GM12878 (cell line): ENCODE data around the gene ITLN1. TPM values are rescaled to one million over a fixed set of nuclear protein-coding genes. Genes with fewer than 3 reads are reported as not detected.

Experiments
- ATAC-seq: fragments of 200-7000 bp; cut with Tn5 transposase; 3 replicates; pipeline ENCODE4 v1.9.1; 2020; ENCODE audit warnings: mild to moderate bottlenecking, moderate library complexity
- BruUV-seq: library from RNA; stranded (reverse); fragments of 400-500 nt; replicated peaks from 2 replicates; lab custom pipeline; 2021; lab: Mats Ljungman, UMichigan
- CTCF ChIA-PET: fragments of 300-600 bp; sonication (Branson Sonifier 250); formaldehyde crosslinking; extraction: SDS; loops from one replicate; lab custom pipeline; 2021; ENCODE audit warnings: inconsistent platforms; lab: Yijun Ruan, JAX
- POLR2A ChIA-PET: fragments of 350-600 bp; formaldehyde crosslinking; extraction: SDS; loops from one replicate; lab custom pipeline; 2021; ENCODE audit warnings: inconsistent platforms; lab: Charles Lee
- RAD21 ChIA-PET: fragments of 300-600 bp; sonication (Branson Sonifier 250); formaldehyde crosslinking; loops from one replicate; lab custom pipeline; 2023; ENCODE audit warnings: antibody characterized with exemption; ENCODE audit not compliant: unreplicated experiment; lab: Charles Lee
- SMC1A ChIA-PET: fragments of 300-600 bp; sonication (Branson Sonifier 250); formaldehyde crosslinking; loops from one replicate; lab custom pipeline; 2023; ENCODE audit not compliant: unreplicated experiment, uncharacterized antibody; lab: Charles Lee
- DNase-seq: peaks from one replicate; pipeline ENCODE4 v3.0.0-alpha.2; 2011; ENCODE audit warnings: low read depth, low spot score
- FAIRE-seq: peaks from 3 replicates; lab custom pipeline; 2011; peaks lifted over from hg19 to GRCh38; lab: Jason Lieb, UNC
- H2AFZ ChIP-seq: 2 replicates; pipeline ENCODE4 v1.6.0; 2011; ENCODE audit warnings: low read depth, low read length, control low read depth; ENCODE audit not compliant: control insufficient read depth
- H3K27ac ChIP-seq: 2 replicates; pipeline ENCODE4 v1.5.1; 2011; ENCODE audit warnings: control low read depth; ENCODE audit not compliant: control insufficient read depth, insufficient read depth
- H3K27me3 ChIP-seq, 2 experiments: replicated peaks in 1 of 2; 2 replicates each; pipeline versions ENCODE4 v1.6.0 to v1.6.1; 2011; ENCODE audit warnings: low read length in 1 of 2; ENCODE audit not compliant: control insufficient read depth in 2 of 2, insufficient read depth in 2 of 2
- H3K36me3 ChIP-seq, 2 experiments: 2 replicates each; pipeline ENCODE4 v1.5.1; 2011; ENCODE audit warnings: low read length in 1 of 2; ENCODE audit not compliant: control insufficient read depth in 2 of 2, insufficient read depth in 2 of 2
- H3K4me1 ChIP-seq: 2 replicates; pipeline ENCODE4 v1.6.1; 2011; ENCODE audit warnings: mild to moderate bottlenecking, low read length, moderate library complexity, mixed read lengths; ENCODE audit not compliant: control insufficient read depth, insufficient read depth
- H3K4me2 ChIP-seq: 2 replicates; pipeline ENCODE4 v1.6.0; 2011; ENCODE audit warnings: control low read depth; ENCODE audit not compliant: control insufficient read depth, insufficient read depth
- H3K4me3 ChIP-seq: fragments of 200-600 bp; sonication (generic); 2 replicates; pipeline ENCODE4 v1.5.1; 2016
- H3K79me2 ChIP-seq: 2 replicates; pipeline ENCODE4 v1.6.0; 2011; ENCODE audit warnings: low read length; ENCODE audit not compliant: control insufficient read depth, insufficient read depth
- H3K9ac ChIP-seq: 2 replicates; pipeline ENCODE4 v1.8.0; 2011; ENCODE audit warnings: low read length, control low read depth, mixed read lengths; ENCODE audit not compliant: control insufficient read depth, insufficient read depth
- H3K9me3 ChIP-seq: replicated peaks from 3 replicates; pipeline ENCODE4 v1.5.1; 2011; ENCODE audit warnings: mild to moderate bottlenecking, low read length; ENCODE audit not compliant: control insufficient read depth, insufficient read depth
- H4K20me1 ChIP-seq: 2 replicates; pipeline ENCODE4 v1.6.0; 2011; ENCODE audit not compliant: control insufficient read depth, insufficient read depth
- ATF2 ChIP-seq: IDR thresholded peaks from 2 replicates; pipeline ENCODE4 v1.6.1; 2012; ENCODE audit warnings: low read length, inconsistent platforms
- BCL3 ChIP-seq: IDR thresholded peaks from 2 replicates; pipeline ENCODE4 v1.6.1; 2011; ENCODE audit warnings: borderline replicate concordance, low read depth, mild to moderate bottlenecking, moderate library complexity, low read length; ENCODE audit not compliant: insufficient read depth, poor library complexity, severe bottlenecking
- CBFB ChIP-seq: IDR thresholded peaks from 2 replicates; pipeline ENCODE4 v1.6.1; 2016; ENCODE audit warnings: antibody characterized with exemption, low read depth
- CREB1 ChIP-seq: IDR thresholded peaks from 2 replicates; pipeline ENCODE4 v1.6.1; 2012; ENCODE audit warnings: low read depth, mild to moderate bottlenecking, inconsistent platforms
- EZH2 ChIP-seq: IDR thresholded peaks from 2 replicates; pipeline ENCODE4 v1.6.1; 2012; ENCODE audit warnings: low read depth, mild to moderate bottlenecking, control low read depth, inconsistent platforms, low read length, borderline replicate concordance; ENCODE audit not compliant: control insufficient read depth
- IRF5 ChIP-seq: fragments of 450-650 bp; IDR thresholded peaks from 2 replicates; pipeline ENCODE4 v1.6.1; 2017; ENCODE audit warnings: borderline replicate concordance
- JUNB ChIP-seq: IDR thresholded peaks from 2 replicates; pipeline ENCODE4 v1.6.1; 2016; ENCODE audit warnings: antibody characterized with exemption, mild to moderate bottlenecking
- MXI1 ChIP-seq: fragments of 150-350 bp; IDR thresholded peaks from 2 replicates; pipeline ENCODE4 v1.6.1; 2011; ENCODE audit warnings: low read depth, mild to moderate bottlenecking, inconsistent platforms, low read length, improper control_type of control experiment
- SREBF1 ChIP-seq: IDR thresholded peaks from 2 replicates; pipeline ENCODE4 v1.6.1; 2012; ENCODE audit warnings: mild to moderate bottlenecking, low read length
- TBL1XR1 ChIP-seq: IDR thresholded peaks from 2 replicates; pipeline ENCODE4 v1.6.1; 2012; ENCODE audit warnings: low read depth, low read length, improper control_type of control experiment
- ZNF592 ChIP-seq: fragments of 450-650 bp; IDR thresholded peaks from 2 replicates; pipeline ENCODE4 v1.6.1; 2017; ENCODE audit warnings: mild to moderate bottlenecking, moderate library complexity
- WGBS: methylation state at CpG from one replicate; pipeline ENCODE4 v1.1.6; 2016; ENCODE audit warnings: low lambda C conversion rate; ENCODE audit not compliant: insufficient replicate concordance, insufficient coverage; ENCODE audit errors: missing lambda C conversion rate; 5-methylcytosine and 5-hydroxymethylcytosine counted together
- in situ Hi-C: fragments of 300-500 bp; cut with MboI; formaldehyde crosslinking; loops from 9 replicates; pipeline ENCODE4 v1.14.3; 2018; ENCODE audit warnings: mixed read lengths
- intact Hi-C: fragments of 100-400 bp; cut with micrococcal nuclease; formaldehyde crosslinking; loops from one replicate; pipeline ENCODE4 v1.14.2; 2022; ENCODE audit not compliant: unreplicated experiment
- polyA plus RNA-seq, 11 experiments: library from polyadenylated mRNA; depleted of rRNA in 4 of 11; unstranded in 6 of 11; stranded (reverse) in 5 of 11; fragments of >200 nt; fragmentation: Nextera tagmentation in 4 of 11; fragmentation: Illumina TruSeq in 1 of 11; extraction: Ambion mirVana in 4 of 11; extraction: Trizol in 1 of 11; gene quantifications; 1 replicate in 1 of 11; 2 replicates in 10 of 11; pipeline versions ENCODE4 v1.2.1 to v1.2.3, GENCODE V29; 2011 to 2016; ENCODE audit warnings: inconsistent platforms in 2 of 11, missing spikeins in 2 of 11, low read depth in 1 of 11
- total RNA-seq, 4 experiments: library from RNA; depleted of rRNA in 3 of 4; stranded (reverse); fragments of >200 nt in 3 of 4; fragmentation: Illumina TruSeq in 1 of 4; extraction: Trizol in 1 of 4; gene quantifications; 2 replicates each; pipeline versions ENCODE4 v1.2.1 to v1.2.3, GENCODE V29; 2013 to 2021

The ITLN1 gene
- total and polyA plus RNA-seq, 10 of the 15 experiments (the other 5 are each of a cell fraction or from before 2014, with no cell fraction given), result not detected

- TF ChIP-seq BCL3 (no peak), ATF2 (no peak)
Observed at GRCh38 chr1:160858507-160858906, 26.5 kb downstream of the ITLN1 start (continued).

- ATAC-seq (no peak), DNase-seq (no peak), FAIRE-seq (no peak)
- Histone ChIP-seq H3K79me2 (no peaks in the 10 kb centered on the region), H3K27me3 (no peaks in the 10 kb centered on the region), H3K9me3 (no peaks in the 10 kb centered on the region), H3K4me3 (no peak overlapping the region), H3K4me2 (no peak overlapping the region), H3K9ac (no peak overlapping the region), H3K4me1 (peaks cover 23% of the 10 kb centered on the region), H3K36me3 (no peaks in the 10 kb centered on the region; a peak in 1 of 4 replicates), H2AFZ (no peak overlapping the region), H4K20me1 (no peaks in the 10 kb centered on the region), H3K27ac (no peak overlapping the region)
- no TSS peak for BruUV-seq
- in situ Hi-C loops (no loop called here), intact Hi-C loops (no loop called here)
- ChIA-PET SMC1A (interaction anchor here (0.6 to 13.7 kb wide), 11 partner anchors 8 to 188 kb away, joined by 3 to 229 read pairs (median 3); partner anchors contain the start of gene USF1), POLR2A (interaction anchor here (0.6 to 1.6 kb wide), 6 partner anchors 9 to 146 kb away, joined by 3 to 4 read pairs (median 4); partner anchors contain the start of gene CD48), CTCF (interaction anchor here (0.6 to 5.9 kb wide), 7 partner anchors 8 to 132 kb away, joined by 3 to 38 read pairs (median 5); partner anchors contain the start of gene ITLN2), RAD21 (interaction anchor here (0.6 to 1.4 kb wide), 6 partner anchors 11 to 131 kb away, joined by 3 to 5 read pairs (median 4); no protein-coding TSS in a partner anchor)
- WGBS, result 47% methylated on average over 4 of the region's 4 CpGs
- TF ChIP-seq MXI1 (no peak), CREB1 (no peak), SREBF1 (no peak), ZNF592 (no peak), EZH2 (no peak), JUNB (no peak), CBFB (no peak), TBL1XR1 (no peak), IRF5 (no peak)
Observed at GRCh38 chr1:160858097-160858496, 26.9 kb downstream of the ITLN1 start.
